ENCODE data around the gene ERMP1. TPM values are rescaled to one million over a fixed set of nuclear protein-coding genes. Genes with fewer than 3 reads are reported as not detected.

ERMP1 gene
- total RNA-seq, 2 experiments from 2014 or later, result 14.7 to 15.9 TPM

DNA sequence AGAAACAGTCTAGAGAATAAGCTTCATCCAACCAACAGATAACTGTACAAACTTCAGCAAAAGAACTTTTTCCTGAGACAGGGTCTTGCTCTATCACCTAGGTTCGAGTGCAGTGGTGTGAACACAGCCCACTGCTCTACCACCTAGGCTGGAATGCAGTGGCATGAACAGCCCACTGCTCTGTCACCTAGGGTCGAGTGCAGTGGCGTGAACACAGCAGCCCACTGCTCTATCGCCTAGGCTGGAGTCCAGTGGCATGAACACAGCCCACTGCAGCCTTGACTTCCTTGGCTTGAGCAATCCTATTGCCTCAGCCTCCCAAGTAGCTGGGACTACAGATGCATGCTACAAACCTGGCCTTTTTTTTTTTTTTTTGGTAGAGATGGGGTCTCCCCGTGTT lies 43.4 kb downstream of the ERMP1 start:
- DNase-seq, result no peak
- Mint-ChIP-seq H3K4me3 (no peak overlapping the region), H3K27me3 (no peaks in the 10 kb centered on the region), H3K27ac (no peak overlapping the region), H3K4me1 (ENCODE audit: low read depth) (peaks cover 61% of the 10 kb centered on the region), H3K9me3 (no peaks in the 10 kb centered on the region), H3K36me3 (ENCODE audit: low read depth) (peaks cover 60% of the 10 kb centered on the region)
- intact Hi-C loops (cut with micrococcal nuclease), result no loop called here
- POLR2A ChIA-PET, result interaction anchor here (0.6 to 1.0 kb wide), 2 partner anchors 11 to 252 kb away, joined by 3 read pairs; no protein-coding TSS in a partner anchor
- TF ChIP-seq, protein P1, sequence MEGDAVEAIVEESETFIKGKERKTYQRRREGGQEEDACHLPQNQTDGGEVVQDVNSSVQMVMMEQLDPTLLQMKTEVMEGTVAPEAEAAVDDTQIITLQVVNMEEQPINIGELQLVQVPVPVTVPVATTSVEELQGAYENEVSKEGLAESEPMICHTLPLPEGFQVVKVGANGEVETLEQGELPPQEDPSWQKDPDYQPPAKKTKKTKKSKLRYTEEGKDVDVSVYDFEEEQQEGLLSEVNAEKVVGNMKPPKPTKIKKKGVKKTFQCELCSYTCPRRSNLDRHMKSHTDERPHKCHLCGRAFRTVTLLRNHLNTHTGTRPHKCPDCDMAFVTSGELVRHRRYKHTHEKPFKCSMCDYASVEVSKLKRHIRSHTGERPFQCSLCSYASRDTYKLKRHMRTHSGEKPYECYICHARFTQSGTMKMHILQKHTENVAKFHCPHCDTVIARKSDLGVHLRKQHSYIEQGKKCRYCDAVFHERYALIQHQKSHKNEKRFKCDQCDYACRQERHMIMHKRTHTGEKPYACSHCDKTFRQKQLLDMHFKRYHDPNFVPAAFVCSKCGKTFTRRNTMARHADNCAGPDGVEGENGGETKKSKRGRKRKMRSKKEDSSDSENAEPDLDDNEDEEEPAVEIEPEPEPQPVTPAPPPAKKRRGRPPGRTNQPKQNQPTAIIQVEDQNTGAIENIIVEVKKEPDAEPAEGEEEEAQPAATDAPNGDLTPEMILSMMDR (IDR thresholded peaks at IDR 0.05), result no peak
- ATAC-seq, result no peak
- CTCF ChIA-PET, result no interaction called here

DNA sequence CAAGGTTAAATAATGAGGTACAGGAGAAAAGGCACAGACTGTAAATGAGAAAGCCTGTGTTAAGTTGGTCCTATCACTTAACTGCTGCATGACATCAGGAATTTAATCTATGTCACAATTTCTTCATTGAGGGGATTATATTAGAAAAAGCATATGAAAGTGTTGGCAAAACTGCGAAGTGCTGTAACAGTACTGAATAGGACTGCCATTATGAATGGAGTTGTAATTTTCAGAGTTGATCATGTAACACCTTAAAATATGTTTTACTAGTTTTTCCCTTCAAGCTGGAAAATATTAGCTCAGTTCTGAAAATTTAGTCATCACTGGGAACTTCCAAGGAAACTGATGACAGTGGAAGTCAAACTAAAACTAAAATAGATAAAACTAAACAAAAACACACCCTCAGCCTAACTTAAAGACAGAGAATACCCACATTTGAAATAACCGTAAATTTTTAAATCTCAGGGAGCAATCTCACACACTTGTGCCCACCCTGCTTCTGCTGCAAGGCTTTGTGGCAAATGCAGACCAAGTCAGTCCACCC lies 45.1 kb downstream of the ERMP1 start:
- ChIA-PET POLR2A (interaction anchor here (0.9 kb wide), 1 partner anchor 47 kb away, joined by 3 read pairs; no protein-coding TSS in a partner anchor), CTCF (no interaction called here)
- H3K9me3 Mint-ChIP-seq, result peaks cover 7% of the 10 kb centered on the region
- peaks cover 75% of the 10 kb centered on the region for H3K36me3 Mint-ChIP-seq (ENCODE audit: low read depth)
- intact Hi-C loops (cut with micrococcal nuclease), result no loop called here
- peak overlapping the region; percentile 76 for H3K27ac Mint-ChIP-seq
- DNase-seq (no peak), ATAC-seq (peak; percentile 48)
- H3K4me3 Mint-ChIP-seq, result no peak overlapping the region
- TF ChIP-seq, protein P1 (IDR thresholded peaks at IDR 0.05), result no peak
- no peaks in the 10 kb centered on the region for H3K27me3 Mint-ChIP-seq
- H3K4me1 Mint-ChIP-seq (ENCODE audit: low read depth), result peaks cover 52% of the 10 kb centered on the region

DNA sequence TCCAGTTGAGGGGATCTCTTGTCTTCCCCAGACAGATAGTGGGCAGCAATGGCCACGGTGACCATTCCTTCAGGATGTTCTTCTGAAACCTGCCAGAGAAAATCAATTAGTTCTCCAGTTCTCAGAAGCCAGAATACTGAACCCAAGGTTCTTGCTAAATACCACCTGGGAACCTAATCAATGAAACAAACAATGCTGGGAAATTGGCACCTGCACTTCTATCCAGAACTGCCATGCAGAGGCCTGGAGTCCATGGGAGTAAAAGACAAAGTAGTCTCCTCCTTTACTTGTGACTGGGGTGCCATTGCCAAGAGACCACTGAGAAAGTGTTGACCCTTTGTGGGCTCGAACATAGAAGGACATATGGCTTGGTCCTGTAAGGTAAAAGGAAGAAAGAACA lies 45.7 kb downstream of the ERMP1 start:
- Mint-ChIP-seq H3K4me1 (ENCODE audit: low read depth) (peaks cover 50% of the 10 kb centered on the region), H3K27ac (peak overlapping the region; percentile 76), H3K9me3 (peaks cover 13% of the 10 kb centered on the region), H3K27me3 (no peaks in the 10 kb centered on the region), H3K36me3 (ENCODE audit: low read depth) (peaks cover 82% of the 10 kb centered on the region), H3K4me3 (no peak overlapping the region)
- TF ChIP-seq, protein P1 (IDR thresholded peaks at IDR 0.05), result no peak
- intact Hi-C loops (cut with micrococcal nuclease), result no loop called here
- no peak for ATAC-seq
- ChIA-PET CTCF (interaction anchor here (1.5 kb wide), 1 partner anchor 46 kb away, joined by 5 read pairs; the partner anchor contains the start of gene ERMP1), POLR2A (no interaction called here)
- no peak for DNase-seq

DNA sequence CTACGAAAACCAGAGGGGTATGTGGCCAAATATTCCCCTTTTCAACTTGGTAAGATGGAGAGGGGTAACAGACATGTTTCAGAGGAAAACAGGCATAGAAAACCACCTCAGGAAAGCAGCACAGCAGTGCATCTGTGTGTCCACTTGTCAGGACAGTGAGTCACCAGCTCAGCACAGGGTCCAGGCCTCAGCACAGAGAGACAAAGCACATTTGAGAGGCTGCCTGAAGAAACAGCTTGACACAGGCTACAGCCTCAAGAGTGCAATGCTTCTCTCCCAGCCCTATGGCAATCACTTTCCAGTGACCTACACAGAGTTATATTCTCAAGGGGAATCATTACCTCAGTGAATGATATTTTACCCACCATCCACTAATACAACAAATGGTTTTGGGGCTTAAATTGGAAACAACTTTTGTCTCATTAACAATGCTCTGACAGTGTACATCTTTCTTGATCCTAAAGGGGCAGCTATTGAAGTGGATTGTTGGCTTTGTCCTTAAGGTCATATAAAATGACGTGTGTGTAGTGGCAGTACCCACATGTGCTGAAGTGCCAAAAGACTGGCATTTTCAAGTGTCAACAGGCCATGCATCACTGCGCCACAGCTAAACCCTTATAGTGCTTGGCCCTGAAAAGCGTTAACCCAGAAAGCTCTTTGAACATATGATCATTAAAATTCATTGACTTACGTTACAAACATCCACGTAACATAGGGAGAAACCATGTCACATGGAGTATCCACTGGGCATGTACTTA lies 46.4 kb downstream of the ERMP1 start:
- DNase-seq (no peak), ATAC-seq (no peak)
- intact Hi-C loops (cut with micrococcal nuclease), result no loop called here
- CTCF ChIA-PET, result interaction anchor here (0.8 to 1.5 kb wide), 2 partner anchors 12 to 47 kb away, joined by 3 to 5 read pairs; partner anchors contain the start of gene ERMP1
- H3K36me3 Mint-ChIP-seq (ENCODE audit: low read depth), result peaks cover 82% of the 10 kb centered on the region
- H3K27ac Mint-ChIP-seq, result no peak overlapping the region
- peaks cover 43% of the 10 kb centered on the region for H3K4me1 Mint-ChIP-seq (ENCODE audit: low read depth)
- TF ChIP-seq, protein P1 (IDR thresholded peaks at IDR 0.05), result no peak
- peaks cover 19% of the 10 kb centered on the region for H3K9me3 Mint-ChIP-seq
- POLR2A ChIA-PET, result no interaction called here
- H3K27me3 Mint-ChIP-seq, result no peaks in the 10 kb centered on the region
- H3K4me3 Mint-ChIP-seq, result no peak overlapping the region
